Tibial nerve (tissue), 3 donors: ENCODE data around the gene KARS1.

Source experiments
- CTCF ChIP-seq, 5 experiments: fragments of 200-600 bp in 3 of 5; fragments of 450-650 bp in 2 of 5; sonication (generic) in 3 of 5; IDR thresholded peaks; one replicate each; pipeline ENCODE4 v1.5.1; 2016 to 2019; ENCODE audit warnings: antibody characterized with exemption in 5 of 5, mild to moderate bottlenecking in 3 of 5, moderate library complexity in 2 of 5
- POLR2A ChIP-seq, 2 donors: fragments of 450-650 bp; IDR thresholded peaks; one replicate each; pipeline ENCODE4 v1.6.1; 2017; ENCODE audit warnings: antibody characterized with exemption in 2 of 2, mild to moderate bottlenecking in 2 of 2, moderate library complexity in 2 of 2

- no peak for TF ChIP-seq CTCF (IDR thresholded peaks at IDR 0.05)
- TF ChIP-seq POLR2A (IDR thresholded peaks at IDR 0.05), result no peak
Observed at GRCh38 chr16:75632857-75633256, 14.6 kb downstream of the KARS1 start.
